GM21423 (cell line): ENCODE data around the gene OTUD7B.

Experiments
- ATAC-seq: cut with Tn5 transposase; IDR thresholded peaks from one replicate; pipeline ENCODE4 v1.9.1; 2021; ENCODE audit warnings: mild to moderate bottlenecking, moderate library complexity; ENCODE audit not compliant: unreplicated experiment

OTUD7B gene

GRCh38 chr1:150005606-150006005 is 4.9 kb downstream of the OTUD7B start:
- no peak for ATAC-seq

GRCh38 chr1:150003801-150004200 is 6.7 kb downstream of the OTUD7B start:
- ATAC-seq: no peak

- no peak for ATAC-seq
Observed at GRCh38 chr1:150002217-150002616, 8.3 kb downstream of the OTUD7B start.

GRCh38 chr1:150001415-150001814 is 9.1 kb downstream of the OTUD7B start:
- no peak for ATAC-seq

GRCh38 chr1:149997585-149998262 is 12.8 kb downstream of the OTUD7B start:
- peak; percentile 68 for ATAC-seq

GRCh38 chr1:149995927-149996326 is 14.6 kb downstream of the OTUD7B start:
- ATAC-seq: no peak

- no peak for ATAC-seq
Observed at GRCh38 chr1:149993764-149994163, 16.8 kb downstream of the OTUD7B start.

- no peak for ATAC-seq
Observed at GRCh38 chr1:149993181-149993580, 17.3 kb downstream of the OTUD7B start.

GRCh38 chr1:149987297-149987595 is 23.3 kb downstream of the OTUD7B start:
- no peak for ATAC-seq

- ATAC-seq: no peak
Observed at GRCh38 chr1:149986486-149987296, 23.8 kb downstream of the OTUD7B start.

- ATAC-seq: no peak
Observed at GRCh38 chr1:149979972-149980540, 30.5 kb downstream of the OTUD7B start.

GRCh38 chr1:149979245-149979971 is 31.1 kb downstream of the OTUD7B start:
- ATAC-seq: no peak

- no peak for ATAC-seq
Observed at GRCh38 chr1:149978547-149979023, 31.9 kb downstream of the OTUD7B start.

- no peak for ATAC-seq
Observed at GRCh38 chr1:149977345-149977744, 33.2 kb downstream of the OTUD7B start.

GRCh38 chr1:149972547-149972946 is 38.0 kb downstream of the OTUD7B start:
- no peak for ATAC-seq

GRCh38 chr1:149967646-149968045 is 42.9 kb downstream of the OTUD7B start:
- no peak for ATAC-seq

- ATAC-seq: no peak
Observed at GRCh38 chr1:149967041-149967440, 43.5 kb downstream of the OTUD7B start.

GRCh38 chr1:149966405-149966804 is 44.1 kb downstream of the OTUD7B start:
- ATAC-seq: no peak

- ATAC-seq: no peak
Observed at GRCh38 chr1:149965440-149965839, 45.1 kb downstream of the OTUD7B start.

GRCh38 chr1:149963358-149963757 is 47.2 kb downstream of the OTUD7B start:
- ATAC-seq: no peak

- no peak for ATAC-seq
Observed at GRCh38 chr1:149962736-149963135, 47.8 kb downstream of the OTUD7B start.
